IMR-90 (cell line): ENCODE results near the gene BAZ1A. TPM values are rescaled to one million over a fixed set of nuclear protein-coding genes. Genes with fewer than 3 reads are reported as not detected.

Experiments
- ATAC-seq: fragments of 200-7000 bp; cut with Tn5 transposase; 2 replicates; pipeline ENCODE4 v1.9.1; 2020; ENCODE audit warnings: low read depth, mild to moderate bottlenecking, moderate library complexity
- BruUV-seq: library from RNA; stranded (reverse); fragments of 400-500 nt; replicated peaks from 2 replicates; lab custom pipeline; 2021; lab: Mats Ljungman, UMichigan
- CTCF ChIA-PET: fragments of 300-600 bp; formaldehyde crosslinking; extraction: SDS; loops from one replicate; lab custom pipeline; 2021; ENCODE audit warnings: antibody characterized with exemption; lab: Yijun Ruan, JAX
- POLR2A ChIA-PET: fragments of 300-600 bp; sonication (Branson Sonifier 250); formaldehyde crosslinking; loops from one replicate; lab custom pipeline; 2022; ENCODE audit warnings: antibody characterized with exemption; ENCODE audit not compliant: unreplicated experiment; lab: Charles Lee
- DNase-seq: peaks from one replicate; pipeline ENCODE4 v3.0.0; 2013
- H2AFZ ChIP-seq: replicated peaks from 2 replicates; pipeline ENCODE3; 2013; ENCODE audit warnings: low read length, mild to moderate bottlenecking; ENCODE audit not compliant: poor library complexity
- H2AK5ac ChIP-seq: 2 replicates; pipeline ENCODE4 v1.6.1; 2013; ENCODE audit warnings: low read depth, low read length, inconsistent platforms
- H2AK9ac ChIP-seq: replicated peaks from 2 replicates; pipeline ENCODE3; 2013; ENCODE audit warnings: mild to moderate bottlenecking, low read depth, low read length, moderate library complexity; ENCODE audit not compliant: poor library complexity
- H2BK120ac ChIP-seq: 2 replicates; pipeline ENCODE4 v1.6.1; 2013; ENCODE audit warnings: low read depth, low read length, inconsistent platforms
- H2BK15ac ChIP-seq: 3 replicates; pipeline ENCODE4 v1.6.1; 2013; ENCODE audit warnings: low read depth, low read length, inconsistent platforms
- H2BK20ac ChIP-seq: 2 replicates; pipeline ENCODE4 v1.6.1; 2013; ENCODE audit warnings: low read depth, mild to moderate bottlenecking, inconsistent platforms, low read length, moderate library complexity
- H2BK5ac ChIP-seq: 2 replicates; pipeline ENCODE4 v1.6.1; 2013; ENCODE audit warnings: mild to moderate bottlenecking, low read depth, low read length, inconsistent platforms; ENCODE audit not compliant: poor library complexity, severe bottlenecking
- H3K14ac ChIP-seq: replicated peaks from 2 replicates; pipeline ENCODE4 v1.6.1; 2013; ENCODE audit warnings: low read depth, low read length, inconsistent platforms
- H3K18ac ChIP-seq: 2 replicates; pipeline ENCODE4 v1.6.1; 2013; ENCODE audit warnings: low read depth, low read length, control low read depth
- H3K23ac ChIP-seq: 2 replicates; pipeline ENCODE4 v1.6.1; 2013; ENCODE audit warnings: low read depth, low read length, inconsistent platforms
- H3K27ac ChIP-seq: 2 replicates; pipeline ENCODE4 v1.5.1; 2013; ENCODE audit warnings: mild to moderate bottlenecking, control low read depth, low read length; ENCODE audit not compliant: insufficient read depth
- H3K27me3 ChIP-seq: 2 replicates; pipeline ENCODE4 v1.6.1; 2013; ENCODE audit warnings: low read length; ENCODE audit not compliant: control insufficient read depth, insufficient read depth
- H3K36me3 ChIP-seq: 2 replicates; pipeline ENCODE4 v1.6.1; 2013; ENCODE audit warnings: low read length, mixed read lengths; ENCODE audit not compliant: control insufficient read depth, insufficient read depth
- H3K4ac ChIP-seq: 2 replicates; pipeline ENCODE4 v1.6.1; 2013; ENCODE audit warnings: low read depth, low read length, inconsistent platforms
- H3K4me1 ChIP-seq: 2 replicates; pipeline ENCODE4 v1.6.1; 2013; ENCODE audit warnings: low read length, mixed read lengths; ENCODE audit not compliant: control insufficient read depth, insufficient read depth
- H3K4me2 ChIP-seq: 2 replicates; pipeline ENCODE4 v1.6.1; 2013; ENCODE audit warnings: low read depth, mild to moderate bottlenecking, control low read depth, low read length, moderate library complexity
- H3K4me3 ChIP-seq: 2 replicates; pipeline ENCODE4 v1.5.1; 2013; ENCODE audit warnings: low read depth, mild to moderate bottlenecking, control low read depth, low read length, moderate library complexity; ENCODE audit not compliant: insufficient read depth
- H3K56ac ChIP-seq: 2 replicates; pipeline ENCODE4 v1.6.1; 2013; ENCODE audit warnings: low read length, inconsistent platforms; ENCODE audit not compliant: insufficient read depth; ENCODE audit errors: extremely low read depth
- H3K79me1 ChIP-seq, 2 experiments: 2 replicates each; pipeline ENCODE4 v1.6.1; 2013; ENCODE audit warnings: low read length in 2 of 2, inconsistent platforms in 1 of 2, low read depth in 1 of 2
- H3K9ac ChIP-seq: 2 replicates; pipeline ENCODE4 v1.6.1; 2013; ENCODE audit warnings: low read depth, low read length, control low read depth
- H3K9me1 ChIP-seq: 2 replicates; pipeline ENCODE4 v1.6.1; 2013; ENCODE audit warnings: low read length, inconsistent platforms; ENCODE audit not compliant: insufficient read depth
- H3K9me3 ChIP-seq: 2 replicates; pipeline ENCODE4 v1.6.1; 2013; ENCODE audit warnings: low read length; ENCODE audit not compliant: control insufficient read depth, insufficient read depth
- H4K20me1 ChIP-seq: 2 replicates; pipeline ENCODE4 v1.6.1; 2013; ENCODE audit warnings: low read length, inconsistent platforms; ENCODE audit not compliant: insufficient read depth
- H4K5ac ChIP-seq: 2 replicates; pipeline ENCODE4 v1.6.1; 2013; ENCODE audit warnings: mild to moderate bottlenecking, low read depth, low read length, control low read depth
- H4K8ac ChIP-seq, 2 experiments: 2 replicates each; pipeline ENCODE4 v1.6.1; 2013; ENCODE audit warnings: low read depth in 2 of 2, low read length in 2 of 2, control low read depth in 1 of 2, inconsistent platforms in 1 of 2
- H4K91ac ChIP-seq: 2 replicates; pipeline ENCODE4 v1.6.1; 2013; ENCODE audit warnings: low read depth, low read length, inconsistent platforms; ENCODE audit not compliant: insufficient read depth
- BHLHE40 ChIP-seq: fragments of 150-350 bp; IDR thresholded peaks from 2 replicates; pipeline ENCODE4 v1.6.1; 2016; ENCODE audit warnings: mild to moderate bottlenecking, low read depth, low read length
- CEBPB ChIP-seq: IDR thresholded peaks from 2 replicates; pipeline ENCODE4 v1.6.1; 2012; ENCODE audit warnings: low read depth, low read length, improper control_type of control experiment
- CHD1 ChIP-seq: IDR thresholded peaks from 2 replicates; pipeline ENCODE4 v1.6.1; 2012; ENCODE audit warnings: low read depth, low read length, improper control_type of control experiment
- ELK1 ChIP-seq: fragments of 150-350 bp; IDR thresholded peaks from 2 replicates; pipeline ENCODE4 v1.6.1; 2016; ENCODE audit warnings: low read depth, mild to moderate bottlenecking, low read length, moderate library complexity, borderline replicate concordance
- MAFK ChIP-seq: IDR thresholded peaks from 2 replicates; pipeline ENCODE4 v1.6.1; 2012; ENCODE audit warnings: low read depth, low read length, improper control_type of control experiment
- POLR2A ChIP-seq: IDR thresholded peaks from 2 replicates; pipeline ENCODE4 v1.6.1; 2012; ENCODE audit warnings: mild to moderate bottlenecking, low read depth, low read length
- RFX5 ChIP-seq: IDR thresholded peaks from 2 replicates; pipeline ENCODE4 v1.8.0; 2012; ENCODE audit warnings: low read depth, mild to moderate bottlenecking, low read length, moderate library complexity
- SMC3 ChIP-seq: fragments of 150-350 bp; IDR thresholded peaks from 2 replicates; pipeline ENCODE4 v1.6.1; 2016; ENCODE audit warnings: low read depth, mild to moderate bottlenecking, antibody characterized with exemption, low read length, moderate library complexity
- WGBS, 2 experiments: methylation state at CpG; one replicate each; pipeline versions ENCODE4 v1.1.5 to v1.1.7; 2013; ENCODE audit warnings: missing lambda C conversion rate in 2 of 2; ENCODE audit not compliant: insufficient read length in 1 of 2; ENCODE audit errors: extremely low coverage in 2 of 2; 5-methylcytosine and 5-hydroxymethylcytosine counted together
- dilution Hi-C: fragments of 300-500 bp; cut with HindIII; formaldehyde crosslinking; loops from one replicate; pipeline ENCODE4 v1.14.3; 2018; ENCODE audit warnings: low sequenced_read_pairs; ENCODE audit not compliant: unreplicated experiment
- in situ Hi-C: fragments of 300-500 bp; cut with MboI; formaldehyde crosslinking; loops from 3 replicates; pipeline ENCODE4 v1.14.3; 2019; ENCODE audit warnings: low sequenced_read_pairs, inconsistent platforms, mixed read lengths
- intact Hi-C: fragments of 100-400 bp; cut with micrococcal nuclease; formaldehyde crosslinking; loops from 2 replicates; pipeline ENCODE4 v1.10.0; 2022
- polyA plus RNA-seq, 3 experiments: library from polyadenylated mRNA; depleted of rRNA; stranded (reverse); fragments of >200 nt; gene quantifications; 2 replicates each; pipeline ENCODE4 v1.2.3, GENCODE V29; 2012; ENCODE audit warnings: low replicate concordance in 1 of 3
- total RNA-seq: library from RNA; depleted of rRNA; stranded (reverse); fragments of >200 nt; gene quantifications from 2 replicates; pipeline ENCODE4 v1.2.3, GENCODE V29; 2012

Gene BAZ1A
- total and polyA plus RNA-seq, 2 of the 4 experiments (the other 2 are of a cell fraction): 15.3 to 23.8 TPM

- dilution Hi-C loops: no loop called here
- 96% methylated on average over 5 of the region's 24 CpGs; no CpG with 5 or more reads in 1 of the 2 experiments for WGBS, 2 experiments
These were observed 77.2 kb downstream of the BAZ1A start for GRCh38 chr14:34797747-34798583.

More at GRCh38 chr14:34797747-34798583, 77.2 kb downstream of the BAZ1A start:
- H2BK120ac ChIP-seq: no peak overlapping the region
- ChIA-PET CTCF (no interaction called here), POLR2A (no interaction called here)
- no peak overlapping the region for H3K4ac ChIP-seq
- no peak overlapping the region for H4K91ac ChIP-seq
- no peak overlapping the region for H3K18ac ChIP-seq
- H3K9me3 ChIP-seq: peaks cover 2% of the 10 kb centered on the region; the same call in 1 of the 2 replicates
- H3K4me1 ChIP-seq: peaks cover 3% of the 10 kb centered on the region; the same call in 1 of the 2 replicates
- no peak overlapping the region for H3K27ac ChIP-seq
- H3K56ac ChIP-seq: no peak overlapping the region
- no peak overlapping the region for H2AK5ac ChIP-seq
- H3K14ac ChIP-seq: no peak overlapping the region
- no peak overlapping the region for H3K4me3 ChIP-seq
- no peaks in the 10 kb centered on the region for H4K20me1 ChIP-seq
- H3K79me1 ChIP-seq: peaks cover 4 to 25% of the 10 kb centered on the region in 2 experiments; a peak in 1 of 4 replicates
- no peak overlapping the region for H3K9ac ChIP-seq
- TF ChIP-seq ELK1 (no peak), RFX5 (no peak), POLR2A (no peak), MAFK (no peak), SMC3 (no peak), CEBPB (no peak), CHD1 (no peak), BHLHE40 (no peak)
- no peaks in the 10 kb centered on the region for H3K27me3 ChIP-seq
- no peak overlapping the region for H3K4me2 ChIP-seq
- no peak overlapping the region for H2AK9ac ChIP-seq
- H2BK20ac ChIP-seq: no peak overlapping the region
- intact Hi-C loops: no loop called here
- peaks cover 24% of the 10 kb centered on the region for H3K36me3 ChIP-seq
- peaks cover 2% of the 10 kb centered on the region; the same call in 1 of the 2 replicates for H3K9me1 ChIP-seq
- no TSS peak for BruUV-seq
- DNase-seq (no peak), ATAC-seq (no peak)
- no peak overlapping the region for H4K8ac ChIP-seq
- no peak overlapping the region for H2BK5ac ChIP-seq
- H2BK15ac ChIP-seq: no peak overlapping the region
- H4K5ac ChIP-seq: no peak overlapping the region
- H3K23ac ChIP-seq: no peak overlapping the region
- in situ Hi-C loops: no loop called here
- H2AFZ ChIP-seq: no peak overlapping the region
